ENCODE data around the gene E4F1. TPM values are rescaled to one million over a fixed set of nuclear protein-coding genes. Genes with fewer than 3 reads are reported as not detected.

Gene E4F1
- total RNA-seq, 1 donor from 2014 or later: 18.7 TPM

- no peak for TF ChIP-seq CTCF (IDR thresholded peaks at IDR 0.05)
- Mint-ChIP-seq H3K27me3 (ENCODE audit: low read depth) (peaks cover 7% of the 10 kb centered on the region), H3K4me3 (ENCODE audit: unreplicated experiment) (no peak overlapping the region), H3K27ac (ENCODE audit: unreplicated experiment) (no peak overlapping the region), H3K4me1 (ENCODE audit: low read depth) (peaks cover 4% of the 10 kb centered on the region), H3K9me3 (ENCODE audit: low read depth) (no peaks in the 10 kb centered on the region), H3K36me3 (ENCODE audit: low read depth) (no peaks in the 10 kb centered on the region)
- no peak for DNase-seq (ENCODE audit: low spot score)
These were observed 29.1 kb upstream of the E4F1 start for GRCh38 chr16:2194166-2194834.

- Mint-ChIP-seq H3K9me3 (ENCODE audit: low read depth) (no peaks in the 10 kb centered on the region), H3K27ac (ENCODE audit: unreplicated experiment) (no peak overlapping the region), H3K4me1 (ENCODE audit: low read depth) (peaks cover 4% of the 10 kb centered on the region), H3K36me3 (ENCODE audit: low read depth) (no peaks in the 10 kb centered on the region), H3K27me3 (ENCODE audit: low read depth) (peaks cover 7% of the 10 kb centered on the region), H3K4me3 (ENCODE audit: unreplicated experiment) (no peak overlapping the region)
- peak; percentile 61 for TF ChIP-seq CTCF (IDR thresholded peaks at IDR 0.05)
- DNase-seq (ENCODE audit: low spot score): no peak
These were observed 28.5 kb upstream of the E4F1 start for GRCh38 chr16:2194852-2195321.

- no peak for DNase-seq (ENCODE audit: low spot score)
- H3K27ac Mint-ChIP-seq (ENCODE audit: unreplicated experiment): no peak overlapping the region
- no peak for TF ChIP-seq CTCF (IDR thresholded peaks at IDR 0.05)
- H3K4me1 Mint-ChIP-seq (ENCODE audit: low read depth): peaks cover 4% of the 10 kb centered on the region
- H3K27me3 Mint-ChIP-seq (ENCODE audit: low read depth): peaks cover 7% of the 10 kb centered on the region
- peak overlapping the region; percentile 49 for H3K4me3 Mint-ChIP-seq (ENCODE audit: unreplicated experiment)
- H3K36me3 Mint-ChIP-seq (ENCODE audit: low read depth): no peaks in the 10 kb centered on the region
- H3K9me3 Mint-ChIP-seq (ENCODE audit: low read depth): no peaks in the 10 kb centered on the region
These were observed 27.8 kb upstream of the E4F1 start for GRCh38 chr16:2195322-2196161.

- peaks cover 7% of the 10 kb centered on the region for H3K27me3 Mint-ChIP-seq (ENCODE audit: low read depth)
- no peak within 1 kb of the TSS for H3K27ac Mint-ChIP-seq (ENCODE audit: unreplicated experiment)
- no peak for DNase-seq (ENCODE audit: low spot score)
- peak within 1 kb of the TSS; percentile 53 for H3K4me3 Mint-ChIP-seq (ENCODE audit: unreplicated experiment)
- TF ChIP-seq CTCF (IDR thresholded peaks at IDR 0.05): no peak
- H3K4me1 Mint-ChIP-seq (ENCODE audit: low read depth): peaks cover 4% of the 10 kb centered on the region
- no peaks in the 10 kb centered on the region for H3K9me3 Mint-ChIP-seq (ENCODE audit: low read depth)
- H3K36me3 Mint-ChIP-seq (ENCODE audit: low read depth): no peaks in the 10 kb centered on the region
These were observed 27.0 kb upstream of the E4F1 start, which contains the start of gene CASKIN1 for GRCh38 chr16:2196162-2196980. Gene CASKIN1, minus strand, starts transcription at chr16:2196605. Its CDS starts 173 bp downstream, at chr16:2196432.

All from chondrocyte (in vitro differentiated cells).